ENCODE measurements around the gene COMMD10.

COMMD10 gene

DNA sequence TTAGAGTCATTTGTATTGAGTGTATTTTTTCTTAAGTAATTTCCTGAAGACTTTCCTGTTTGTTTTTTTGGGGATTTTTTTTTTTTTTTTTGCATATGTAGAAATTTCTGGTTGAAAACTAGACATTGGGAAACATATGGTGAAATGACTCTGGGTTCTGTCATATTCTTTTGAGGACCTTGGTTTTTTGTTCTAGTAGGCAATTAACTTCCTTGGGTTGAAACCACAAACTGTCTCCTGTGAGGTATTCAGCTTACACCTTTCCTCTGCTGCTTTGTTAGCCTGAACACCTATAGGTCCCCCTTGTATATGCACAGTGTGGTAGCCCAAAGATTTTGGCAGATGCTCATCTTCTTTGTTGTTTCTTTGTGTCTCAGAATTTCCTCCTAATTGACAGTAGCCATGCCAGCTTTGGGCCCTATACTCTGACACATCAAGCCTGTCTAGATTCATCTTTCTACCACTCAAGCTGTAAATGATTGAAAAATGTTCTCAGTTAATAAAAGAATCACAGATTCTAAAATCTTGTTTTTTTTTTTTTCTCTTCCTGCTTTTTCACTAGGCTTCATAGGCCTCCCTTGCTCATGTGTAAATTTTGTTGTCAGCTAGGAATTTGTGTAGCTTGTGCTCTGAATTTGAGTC, 140.6 kb downstream of the COMMD10 start:
- DNase-seq = no peak

DNA sequence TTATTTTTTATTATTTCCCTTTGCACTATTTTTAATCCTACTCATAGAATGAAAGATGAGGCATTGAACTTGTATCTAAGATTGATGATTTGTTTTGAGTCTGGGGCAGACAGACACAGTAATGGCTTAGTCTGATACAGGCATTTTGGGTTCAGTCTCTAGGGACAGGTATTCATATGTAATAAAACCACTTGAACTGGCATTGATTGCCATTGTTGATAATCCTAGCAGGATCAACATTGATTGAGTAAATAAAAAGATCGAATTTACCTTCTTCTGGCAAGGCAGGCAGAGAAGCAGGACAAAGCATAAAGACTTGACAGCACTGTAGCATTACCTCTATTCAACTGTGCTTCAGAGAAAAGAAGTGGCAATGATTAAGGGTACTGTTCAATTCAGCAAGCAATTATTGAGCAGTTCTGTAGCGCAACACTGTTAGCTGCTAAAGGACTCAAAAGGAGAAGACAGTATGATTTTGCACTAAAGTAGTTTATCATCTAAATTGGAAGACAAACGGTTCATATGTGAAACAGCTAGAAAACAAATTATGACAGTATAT, 144.4 kb downstream of the COMMD10 start:
- DNase-seq = no peak

DNA sequence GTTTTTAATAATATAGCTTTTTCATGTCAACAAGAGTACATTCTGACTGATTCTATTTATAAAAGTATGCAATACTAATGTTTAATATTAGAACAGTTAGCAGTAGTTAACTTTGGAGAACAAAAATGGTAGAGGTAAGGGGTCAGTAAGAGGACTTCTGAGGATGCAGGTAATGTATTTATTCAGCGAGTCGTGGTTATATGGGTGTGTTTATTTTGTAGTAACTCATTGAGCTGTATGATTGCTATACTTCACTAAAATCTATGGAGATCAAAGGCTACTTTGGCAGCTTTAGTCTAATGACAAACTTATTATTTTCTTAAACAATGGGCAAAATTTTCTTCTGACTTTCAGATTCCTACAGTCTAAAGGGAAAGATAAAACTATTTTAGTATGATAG, 146.5 kb downstream of the COMMD10 start:
- no peak for DNase-seq

DNA sequence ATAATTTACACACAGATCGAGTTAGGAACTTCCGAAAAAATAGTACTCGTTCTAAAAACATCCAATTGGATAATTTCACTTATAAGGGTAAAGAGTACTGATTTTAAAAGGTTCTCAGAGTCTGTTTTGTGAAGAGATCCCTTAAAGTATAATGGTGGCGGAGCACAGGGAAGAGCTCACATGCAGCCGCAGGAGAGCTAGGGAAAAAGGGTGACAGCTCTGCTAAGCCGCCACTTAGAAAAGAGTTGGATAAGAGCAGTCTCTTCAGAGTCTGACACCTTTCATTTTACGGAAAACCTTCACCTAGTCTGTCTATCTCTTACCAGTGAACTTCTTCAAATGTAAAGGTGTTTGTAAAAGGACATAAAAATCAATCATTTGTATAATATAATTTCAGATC, 149.9 kb downstream of the COMMD10 start:
- DNase-seq = no peak

DNA sequence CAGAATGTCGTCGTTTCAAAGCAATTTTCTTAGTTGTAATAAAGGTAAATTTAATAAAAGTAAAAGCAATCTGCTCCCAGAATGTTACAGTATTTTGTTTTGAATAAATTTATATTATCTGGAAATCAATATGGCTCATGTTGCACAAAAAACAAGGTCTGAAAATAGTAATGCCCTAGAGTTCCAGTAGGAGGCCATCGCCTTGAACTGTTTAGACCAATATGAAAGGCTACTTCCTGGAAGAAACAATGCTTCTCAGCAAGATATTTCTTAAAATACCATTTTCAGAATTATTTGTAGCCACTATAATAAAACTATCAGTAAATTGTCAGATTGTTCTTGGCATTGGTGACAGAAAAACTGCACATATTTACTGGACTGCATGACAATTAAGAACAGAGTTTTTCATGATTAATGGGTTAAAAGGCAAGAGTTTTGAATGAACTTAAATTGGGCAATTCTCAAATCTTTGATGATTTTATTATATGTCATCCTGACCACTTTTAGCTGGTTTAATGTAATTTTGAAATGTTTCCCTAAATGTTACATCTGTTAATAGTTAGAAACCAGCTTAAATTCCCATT, 153.2 kb downstream of the COMMD10 start:
- DNase-seq = no peak

DNA sequence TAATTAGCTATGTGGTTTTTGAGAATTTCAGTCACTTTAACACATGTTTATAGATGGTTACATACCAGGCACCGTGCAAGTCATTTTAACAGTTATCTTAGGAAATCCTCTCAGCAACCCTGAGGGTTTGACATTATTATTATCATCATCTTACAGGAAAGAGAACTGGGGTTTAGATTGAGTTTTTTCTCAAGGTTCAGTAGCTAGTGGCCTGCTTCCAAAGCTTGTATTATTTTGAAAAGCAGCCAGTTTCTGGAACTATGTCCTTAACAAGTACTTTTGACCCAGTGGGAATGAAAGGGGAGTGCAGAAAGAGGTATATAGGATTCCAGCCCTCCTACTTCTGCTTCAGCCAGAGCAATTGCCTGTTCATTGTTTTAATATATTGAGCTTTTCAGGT, 157.5 kb downstream of the COMMD10 start:
- no peak for DNase-seq

DNA sequence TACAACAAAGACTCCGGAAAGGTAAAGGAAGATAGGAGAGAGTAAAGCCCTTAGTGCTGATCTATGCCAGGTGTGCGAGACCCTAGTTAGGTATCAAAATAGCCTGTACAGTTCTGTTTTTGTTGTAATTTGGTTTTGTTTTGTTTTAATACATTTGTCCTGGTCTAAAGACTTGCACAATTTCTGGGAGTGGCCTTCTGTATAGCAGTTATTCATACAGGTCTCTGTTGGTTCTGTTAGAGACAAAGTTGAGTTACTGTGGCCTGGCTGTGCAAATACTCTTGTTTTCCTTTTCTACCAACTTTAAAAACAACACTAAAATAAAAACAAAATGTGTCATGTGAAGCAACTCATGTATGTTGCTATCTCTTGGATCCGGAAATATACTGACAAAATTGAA, 163.6 kb downstream of the COMMD10 start:
- DNase-seq = no peak

DNA sequence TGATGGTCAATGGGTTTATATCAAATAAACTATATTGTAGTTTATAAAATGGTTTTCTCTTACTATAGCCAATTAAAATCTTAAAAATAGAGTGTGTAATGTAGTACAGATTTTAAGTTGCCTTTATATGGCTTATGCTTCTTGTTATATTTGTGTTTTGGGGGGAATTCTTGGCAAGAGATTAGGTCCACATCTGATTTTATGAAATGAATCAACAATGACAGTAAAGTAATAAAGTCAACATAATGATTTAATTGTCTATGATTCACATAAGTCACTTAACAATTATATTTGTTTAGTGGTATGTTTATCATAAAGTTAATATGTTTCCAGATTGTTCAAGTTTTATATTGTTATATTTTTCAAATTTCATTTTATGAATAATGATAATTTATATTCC, 164.8 kb downstream of the COMMD10 start:
- DNase-seq = no peak

DNA sequence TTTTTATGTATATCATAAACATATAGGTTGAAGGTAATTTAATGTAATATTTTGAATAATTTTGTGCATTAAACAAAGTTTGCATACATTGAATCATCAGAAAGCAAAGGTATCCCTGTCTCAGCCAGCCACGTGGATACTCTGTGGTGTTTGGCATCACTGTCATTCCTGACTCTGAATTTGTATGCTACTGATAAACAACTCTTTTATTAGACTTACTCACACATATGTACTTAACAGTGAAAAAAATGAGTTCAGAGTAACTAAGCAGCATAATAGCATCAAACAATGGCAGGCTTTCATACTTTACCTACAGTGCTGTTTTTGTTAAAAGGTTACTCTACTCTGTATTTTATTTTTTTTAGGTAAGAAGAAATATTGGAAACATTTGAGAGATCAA, 171.9 kb downstream of the COMMD10 start:
- DNase-seq = no peak

DNA sequence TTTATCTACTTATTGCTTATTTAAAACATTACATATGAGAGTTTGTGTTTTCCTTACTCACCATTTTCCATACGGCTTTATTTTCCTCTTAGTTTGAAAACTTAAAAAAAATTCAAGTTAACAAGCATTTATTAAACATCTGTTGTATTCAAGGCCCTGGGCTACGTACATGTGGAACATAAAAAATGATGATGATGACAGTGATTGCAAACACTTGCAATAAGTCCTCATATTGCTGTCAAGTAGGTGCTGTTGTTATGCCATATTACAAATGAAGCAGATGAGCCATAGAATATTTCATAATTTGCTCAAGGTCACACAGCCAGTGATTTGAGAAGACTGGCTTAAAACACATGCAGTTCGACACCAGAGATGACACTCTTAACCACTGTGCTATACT, 180.6 kb downstream of the COMMD10 start:
- no peak for DNase-seq

DNA sequence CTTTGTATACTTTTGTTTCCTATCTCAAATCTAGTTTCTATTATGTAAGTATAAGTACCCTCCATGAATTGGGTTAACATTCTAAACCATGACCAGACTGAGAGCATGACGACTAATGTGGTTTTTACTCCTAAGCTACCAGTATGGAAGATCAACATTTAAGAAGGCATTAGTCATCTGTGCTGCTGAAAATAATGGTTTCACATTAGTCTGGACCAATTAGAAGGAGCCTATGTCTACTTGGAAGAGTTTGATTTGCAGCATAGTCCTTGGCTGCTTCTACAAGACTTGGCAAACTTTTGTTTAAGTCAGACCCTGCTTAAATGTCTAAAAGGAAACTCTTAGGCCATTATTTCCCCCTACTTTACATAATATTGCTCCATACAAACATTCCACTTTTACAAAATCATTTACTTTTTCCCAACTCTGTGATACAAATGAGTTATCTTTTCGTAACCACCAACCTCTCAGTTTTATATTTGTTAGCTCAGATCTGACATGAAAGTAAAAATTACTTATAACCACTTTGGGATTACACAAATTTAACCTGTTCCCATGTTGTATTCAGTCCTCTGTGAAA, 186.7 kb downstream of the COMMD10 start:
- no peak for DNase-seq

DNA sequence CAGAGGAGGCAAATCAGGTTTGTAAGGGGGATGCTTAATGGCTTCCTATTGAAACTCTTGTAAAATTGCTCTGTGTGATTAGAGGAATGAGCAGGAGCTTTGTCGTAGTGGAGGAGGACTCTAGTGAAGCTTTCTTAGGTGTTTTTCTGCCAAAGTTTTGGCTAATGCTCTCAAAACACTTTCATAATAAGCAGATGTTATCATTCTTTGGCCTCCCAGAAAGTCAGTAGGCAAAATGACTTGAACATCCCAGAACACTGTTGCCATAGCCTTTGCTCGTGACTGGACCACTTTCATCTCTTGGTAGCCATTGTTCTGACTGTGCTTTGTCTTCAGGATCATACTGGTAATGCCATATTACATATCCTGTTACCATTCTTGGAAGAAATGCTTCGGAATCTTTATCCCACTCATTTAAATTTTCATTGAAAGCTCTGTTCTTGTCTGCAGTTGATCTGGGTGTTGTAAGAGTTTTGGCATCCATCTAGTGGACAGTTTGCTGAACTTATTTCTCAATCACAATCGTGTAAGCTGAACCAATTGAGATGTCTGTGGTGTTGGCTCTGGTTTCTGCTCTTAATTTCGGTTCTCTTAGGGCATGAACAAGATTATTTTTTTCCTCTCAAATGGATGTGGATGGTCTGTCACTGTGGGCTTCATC, 187.6 kb downstream of the COMMD10 start:
- no peak for DNase-seq

DNA sequence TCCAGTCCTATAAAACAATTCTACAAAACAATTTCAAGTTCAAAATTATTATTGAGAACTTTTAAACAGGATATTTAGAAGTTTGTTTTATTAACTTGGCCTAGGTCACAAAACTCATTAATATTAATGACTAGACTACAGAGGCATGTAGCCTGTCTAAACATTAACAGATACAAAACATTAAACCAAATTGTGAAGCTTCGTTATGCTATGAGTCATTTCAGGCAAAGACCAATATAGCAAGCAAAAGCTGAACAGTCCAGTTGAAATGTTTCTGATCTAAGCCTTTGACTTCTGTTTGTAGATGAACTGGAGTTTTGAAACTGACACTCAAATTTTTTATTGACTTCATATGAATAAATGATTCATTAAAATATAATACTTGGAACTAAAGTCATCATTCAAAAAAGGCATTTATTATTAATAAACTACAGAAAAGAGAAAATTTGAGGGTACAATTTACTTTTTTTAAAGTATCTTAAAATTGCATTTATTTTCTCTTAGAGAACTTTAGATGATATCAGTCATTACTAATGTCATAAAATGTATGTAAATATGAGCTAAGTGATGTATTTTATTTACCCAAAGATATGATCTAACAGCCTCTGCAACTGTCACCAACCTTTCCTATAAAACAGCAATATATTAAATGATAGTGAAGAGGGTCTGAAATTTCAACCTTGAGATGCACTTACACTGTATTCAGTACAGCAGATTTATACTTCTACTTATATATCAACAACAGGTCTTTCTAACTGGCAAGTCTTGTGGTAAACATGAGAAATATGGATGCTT, 188.8 kb downstream of the COMMD10 start:
- no peak for DNase-seq

DNA sequence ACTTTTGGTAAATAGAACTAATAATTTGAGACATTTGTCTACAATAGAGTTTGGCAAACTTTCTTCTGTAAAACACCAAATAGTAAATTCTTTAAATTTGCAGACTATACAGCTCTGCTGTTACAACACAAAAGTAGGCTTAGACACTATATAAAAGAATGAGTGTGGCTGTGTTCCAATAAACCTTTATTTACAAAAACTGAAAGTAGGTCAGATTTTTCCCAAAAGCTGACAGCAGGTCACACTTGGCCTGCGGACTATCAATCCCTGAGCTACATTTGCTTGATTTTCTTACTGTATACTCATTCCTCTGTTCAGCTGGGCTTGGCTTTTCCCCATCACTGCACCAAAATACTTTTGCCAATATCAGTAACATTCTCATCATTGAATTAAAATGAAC, 189.4 kb downstream of the COMMD10 start:
- no peak for DNase-seq

DNA sequence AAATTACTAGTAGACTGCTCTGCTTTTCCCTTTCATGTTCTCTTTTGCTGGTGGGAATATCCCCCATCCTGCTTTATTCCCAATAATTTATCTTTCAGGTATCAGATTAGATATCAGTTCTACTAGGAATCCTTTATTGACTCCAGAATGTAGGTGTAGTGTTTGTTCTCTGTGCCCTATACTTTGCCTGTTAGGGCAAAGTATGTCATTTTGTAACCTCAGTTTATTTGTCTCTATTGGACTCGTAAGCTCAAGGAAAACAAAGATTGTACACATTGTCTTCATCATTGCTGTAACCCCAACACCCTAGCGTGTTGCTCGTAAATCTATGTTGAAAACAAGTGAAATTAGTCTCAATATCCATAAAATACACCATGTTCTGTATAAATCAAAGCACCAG, 190.5 kb downstream of the COMMD10 start:
- no peak for DNase-seq

DNA sequence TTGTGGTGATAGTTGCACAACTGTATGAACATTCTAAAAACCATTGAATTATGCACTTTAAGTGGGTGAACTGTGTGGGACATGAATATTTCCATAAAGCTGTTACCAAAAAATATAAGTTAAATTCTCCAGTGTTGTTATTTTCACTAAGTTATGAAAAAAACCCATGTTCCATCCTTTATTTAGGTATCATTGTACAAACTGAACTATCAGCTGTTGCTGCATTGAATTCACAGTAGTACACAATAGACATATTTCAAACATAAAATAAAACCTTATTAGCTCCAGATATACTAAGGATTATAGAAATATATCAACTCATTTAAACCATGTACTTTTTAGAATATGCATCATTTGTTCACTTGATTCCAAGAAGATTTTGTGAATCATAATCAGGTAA, 192.1 kb downstream of the COMMD10 start:
- no peak for DNase-seq

DNA sequence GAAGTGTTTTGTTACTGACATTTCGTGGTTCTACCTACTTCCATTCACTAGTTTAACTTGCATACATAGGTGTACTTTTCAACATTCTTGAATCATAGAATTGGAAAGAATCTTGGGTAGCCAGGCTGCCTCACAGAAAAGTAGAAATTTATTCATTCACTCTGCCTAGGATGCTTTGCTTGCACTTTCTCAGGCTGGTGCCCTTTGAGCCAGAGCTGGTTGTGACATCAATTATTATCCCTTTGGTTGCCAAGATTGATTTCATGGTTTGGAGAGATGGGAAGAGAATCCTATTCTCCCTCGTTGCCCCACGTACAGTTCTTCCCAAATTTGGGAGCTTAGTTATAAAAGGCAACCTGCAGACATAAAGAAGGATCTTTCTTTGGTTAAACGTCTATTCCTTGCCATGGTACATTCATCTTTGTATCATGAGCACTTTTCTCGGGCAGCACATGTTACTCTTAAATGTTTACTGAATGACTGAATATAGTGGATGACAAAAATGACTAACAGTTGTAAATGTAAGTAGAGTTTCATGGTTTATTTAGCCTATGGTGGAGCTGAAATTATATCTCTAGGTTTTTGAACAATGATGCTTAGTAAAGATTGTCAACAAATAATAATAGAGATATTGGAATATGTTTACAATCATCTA, 195.5 kb downstream of the COMMD10 start:
- DNase-seq = no peak

DNA sequence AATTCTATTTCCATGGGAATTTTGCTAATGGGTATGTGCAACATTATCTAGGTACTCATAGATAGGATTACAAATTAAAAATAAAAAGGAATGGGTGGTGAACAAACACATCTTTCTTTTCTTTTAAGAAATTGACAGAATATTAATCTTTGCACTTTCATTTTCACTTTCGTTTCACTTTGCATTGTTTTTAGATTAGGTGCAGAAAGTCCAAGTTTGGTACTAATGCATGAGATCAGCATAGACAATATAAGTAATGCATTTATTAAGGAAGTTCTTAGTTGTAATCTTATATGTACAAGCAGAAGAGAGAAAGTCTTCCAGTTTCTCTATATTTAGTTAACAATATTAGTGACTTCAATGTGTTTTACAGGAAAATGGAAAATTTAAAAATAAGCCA, 196.5 kb downstream of the COMMD10 start:
- no peak for DNase-seq

DNA sequence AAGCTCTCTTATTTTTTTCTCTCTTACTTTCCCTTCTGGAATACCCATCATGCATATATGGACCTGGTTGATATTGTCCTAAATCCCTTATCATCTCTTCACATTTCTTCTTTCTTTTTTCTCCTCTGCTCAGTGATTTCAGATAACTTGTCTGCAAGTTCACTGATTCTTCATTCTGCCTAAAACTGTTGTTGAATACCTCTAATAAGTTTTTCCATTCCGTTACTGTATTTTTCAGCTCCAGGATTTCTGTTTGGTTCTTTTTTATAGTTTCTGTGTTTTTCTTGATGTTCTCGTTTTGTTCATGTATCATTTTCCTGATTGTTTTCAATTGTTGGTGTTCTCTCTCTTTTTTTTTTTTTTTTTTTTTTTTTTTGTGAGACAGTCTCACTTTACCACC, 203.7 kb downstream of the COMMD10 start:
- no peak for DNase-seq

DNA sequence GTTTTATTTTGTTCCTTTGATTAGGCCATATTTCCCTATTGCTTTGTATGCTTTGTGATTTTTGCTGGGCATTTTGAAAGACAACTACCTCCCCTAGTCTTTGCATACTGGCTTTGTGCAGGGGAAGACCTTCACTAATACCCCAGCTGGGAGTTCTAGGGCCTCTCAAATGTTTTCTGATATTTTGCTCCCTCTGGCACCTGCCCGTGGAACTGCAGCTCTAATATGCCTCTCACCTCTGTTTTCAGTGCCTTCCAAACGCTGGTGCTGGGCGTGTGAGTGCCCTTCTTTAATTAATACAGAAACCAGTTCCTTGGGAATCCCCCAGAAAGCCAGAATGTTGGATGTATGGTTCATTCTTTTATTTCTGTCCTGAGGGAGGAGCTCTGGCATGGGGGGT, 204.5 kb downstream of the COMMD10 start:
- no peak for DNase-seq

DNA sequence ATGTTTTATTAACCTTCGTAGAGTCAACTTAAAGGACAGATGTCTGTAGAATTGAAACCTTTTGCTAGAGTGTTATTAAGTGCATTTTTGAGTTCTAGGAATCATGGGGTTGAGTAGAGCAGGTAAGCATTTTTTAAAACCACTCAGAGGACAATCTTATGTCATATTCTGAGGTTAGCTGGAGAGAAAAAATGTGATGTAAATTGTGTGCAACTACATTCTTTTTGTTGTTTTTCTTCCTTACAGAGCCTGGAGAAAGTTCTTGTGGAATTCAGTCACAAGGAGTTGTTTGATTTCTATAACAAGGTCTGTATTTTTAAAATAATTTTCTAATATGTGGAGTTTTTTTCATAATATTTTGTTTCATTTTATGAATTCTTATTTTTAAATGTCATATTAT, 206.4 kb downstream of the COMMD10 start:
- no peak for DNase-seq

DNA sequence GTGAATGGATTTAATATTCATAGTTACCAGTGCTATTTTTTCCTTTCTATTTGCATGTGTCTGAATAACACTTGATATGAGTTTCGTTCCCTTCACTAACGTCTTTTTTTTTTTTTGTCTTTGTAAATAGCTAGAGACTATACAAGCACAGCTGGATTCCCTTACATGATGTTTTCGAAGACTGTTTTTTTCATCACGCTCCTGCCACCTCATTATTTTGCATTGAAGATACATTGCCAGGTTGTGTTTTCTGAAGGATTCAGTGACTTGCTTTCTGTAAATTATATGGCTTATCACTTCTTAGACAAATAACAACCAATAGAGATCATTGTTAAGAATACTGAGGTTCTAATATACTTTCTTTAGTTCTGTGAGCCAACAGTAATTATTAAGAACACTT, 207.5 kb downstream of the COMMD10 start:
- no peak for DNase-seq

All from activated CD4-positive, alpha-beta T cell treated with anti-CD3 and anti-CD28 coated beads, Interleukin-2, amount 50 U/mL, for 4 hours (primary cell).